ENCODE data around the gene KDM5C.

Gene KDM5C

DNA sequence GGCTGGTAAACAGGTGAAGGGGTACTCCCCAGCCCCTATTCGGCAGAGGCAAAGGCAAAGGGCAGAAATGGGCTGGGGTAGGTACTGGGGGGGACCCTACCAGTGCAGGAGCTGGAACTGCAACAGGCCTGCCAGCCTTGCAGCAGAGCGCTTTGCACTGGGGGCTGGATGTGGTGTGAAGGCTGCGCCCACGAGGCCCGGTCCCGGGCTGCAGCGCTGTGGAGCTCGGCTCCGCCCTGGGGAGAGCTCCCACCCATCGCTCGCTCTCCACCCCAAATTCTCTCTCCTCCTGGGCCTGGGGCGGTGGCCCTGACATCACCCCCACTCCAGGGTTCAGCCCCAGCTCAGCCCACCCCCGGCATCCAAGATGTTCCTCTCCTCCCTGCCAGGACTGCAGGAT lies 32.2 kb upstream of the KDM5C start:
- Histone ChIP-seq H3K14ac (ENCODE audit: low read length) (no peak overlapping the region), H3K4me2 (ENCODE audit: low read length) (no peak overlapping the region), H3K4me3 (ENCODE audit: low read depth, low read length) (no peak overlapping the region), H3K18ac (ENCODE audit: low read length) (no peak overlapping the region), H2BK12ac (ENCODE audit: low read length) (no peak overlapping the region), H2AFZ (ENCODE audit: insufficient read depth, low read length, poor library complexity) (no peak overlapping the region), H3K79me1 (ENCODE audit: low read length) (no peaks in the 10 kb centered on the region), H4K91ac (ENCODE audit: low read depth, low read length) (no peak overlapping the region), H3K79me2 (ENCODE audit: control insufficient read depth, insufficient read depth, low read length, poor library complexity) (no peaks in the 10 kb centered on the region), H2BK5ac (ENCODE audit: low read depth, low read length, poor library complexity) (no peak overlapping the region), H3K4ac (ENCODE audit: low read depth, low read length) (no peak overlapping the region), H2BK120ac (ENCODE audit: insufficient read depth, low read length, poor library complexity) (no peak overlapping the region), H2AK5ac (ENCODE audit: low read length) (no peak overlapping the region), H3K36me3 (ENCODE audit: control insufficient read depth in 1 of 2, insufficient read depth in 2 of 2, low read length in 2 of 2) (no peaks in the 10 kb centered on the region), H3K4me1 (ENCODE audit: control insufficient read depth in 1 of 2, insufficient read depth in 2 of 2, low read length in 2 of 2) (no peaks in the 10 kb centered on the region), H4K8ac (ENCODE audit: low read depth, low read length) (no peak overlapping the region), H3K27me3 (ENCODE audit: insufficient read depth, low read length) (no peaks in the 10 kb centered on the region), H3K23ac (ENCODE audit: low read length) (no peak overlapping the region), H4K12ac (ENCODE audit: low read depth, low read length) (no peak overlapping the region), H3K9me3 (ENCODE audit: insufficient read depth, low read depth, low read length) (no peaks in the 10 kb centered on the region), H3K27ac (ENCODE audit: low read depth, low read length) (no peak overlapping the region), H3K9ac (ENCODE audit: low read length) (no peak overlapping the region)
- no CpG with 5 or more reads among the region's 13 CpGs for WGBS (ENCODE audit: extremely low coverage, insufficient coverage, insufficient read length)
- no peak for DNase-seq

- H2BK5ac ChIP-seq (ENCODE audit: low read depth, low read length, poor library complexity), result no peak overlapping the region
- H3K4me1 ChIP-seq (ENCODE audit: control insufficient read depth in 1 of 2, insufficient read depth in 2 of 2, low read length in 2 of 2), result no peaks in the 10 kb centered on the region
- H3K9ac ChIP-seq (ENCODE audit: low read length), result no peak overlapping the region
- no peaks in the 10 kb centered on the region for H3K9me3 ChIP-seq (ENCODE audit: insufficient read depth, low read depth, low read length)
- no peak overlapping the region for H4K12ac ChIP-seq (ENCODE audit: low read depth, low read length)
- H4K91ac ChIP-seq (ENCODE audit: low read depth, low read length), result no peak overlapping the region
- no peak overlapping the region for H3K18ac ChIP-seq (ENCODE audit: low read length)
- no peak overlapping the region for H2BK12ac ChIP-seq (ENCODE audit: low read length)
- H2AK5ac ChIP-seq (ENCODE audit: low read length), result no peak overlapping the region
- DNase-seq, result no peak
- no peaks in the 10 kb centered on the region for H3K27me3 ChIP-seq (ENCODE audit: insufficient read depth, low read length)
- no peaks in the 10 kb centered on the region for H3K79me2 ChIP-seq (ENCODE audit: control insufficient read depth, insufficient read depth, low read length, poor library complexity)
- H4K8ac ChIP-seq (ENCODE audit: low read depth, low read length), result no peak overlapping the region
- H2BK120ac ChIP-seq (ENCODE audit: insufficient read depth, low read length, poor library complexity), result no peak overlapping the region
- no peak overlapping the region for H3K14ac ChIP-seq (ENCODE audit: low read length)
- no peak overlapping the region for H3K4me3 ChIP-seq (ENCODE audit: low read depth, low read length)
- no peaks in the 10 kb centered on the region for H3K79me1 ChIP-seq (ENCODE audit: low read length)
- H3K4ac ChIP-seq (ENCODE audit: low read depth, low read length), result no peak overlapping the region
- no peak overlapping the region for H3K27ac ChIP-seq (ENCODE audit: low read depth, low read length)
- WGBS (ENCODE audit: extremely low coverage, insufficient coverage, insufficient read length), result no CpG with 5 or more reads among the region's 17 CpGs
- no peak overlapping the region for H2AFZ ChIP-seq (ENCODE audit: insufficient read depth, low read length, poor library complexity)
- no peak overlapping the region for H3K4me2 ChIP-seq (ENCODE audit: low read length)
- no peak overlapping the region for H3K23ac ChIP-seq (ENCODE audit: low read length)
- H3K36me3 ChIP-seq (ENCODE audit: control insufficient read depth in 1 of 2, insufficient read depth in 2 of 2, low read length in 2 of 2), result no peaks in the 10 kb centered on the region
Observed at GRCh38 chrX:53256446-53257041, 31.5 kb upstream of the KDM5C start.

GRCh38 chrX:53255738-53256191 lies 30.8 kb upstream of the KDM5C start:
- Histone ChIP-seq H2BK5ac (ENCODE audit: low read depth, low read length, poor library complexity) (no peak overlapping the region), H3K4me1 (ENCODE audit: control insufficient read depth in 1 of 2, insufficient read depth in 2 of 2, low read length in 2 of 2) (no peaks in the 10 kb centered on the region), H3K9me3 (ENCODE audit: insufficient read depth, low read depth, low read length) (no peaks in the 10 kb centered on the region), H4K12ac (ENCODE audit: low read depth, low read length) (no peak overlapping the region), H4K8ac (ENCODE audit: low read depth, low read length) (no peak overlapping the region), H2BK12ac (ENCODE audit: low read length) (no peak overlapping the region), H4K91ac (ENCODE audit: low read depth, low read length) (no peak overlapping the region), H3K23ac (ENCODE audit: low read length) (no peak overlapping the region), H3K4me2 (ENCODE audit: low read length) (no peak overlapping the region), H2AK5ac (ENCODE audit: low read length) (no peak overlapping the region), H3K27me3 (ENCODE audit: insufficient read depth, low read length) (no peaks in the 10 kb centered on the region), H3K4ac (ENCODE audit: low read depth, low read length) (no peak overlapping the region), H3K36me3 (ENCODE audit: control insufficient read depth in 1 of 2, insufficient read depth in 2 of 2, low read length in 2 of 2) (no peaks in the 10 kb centered on the region), H2AFZ (ENCODE audit: insufficient read depth, low read length, poor library complexity) (no peak overlapping the region), H3K79me1 (ENCODE audit: low read length) (no peaks in the 10 kb centered on the region), H3K9ac (ENCODE audit: low read length) (no peak overlapping the region), H3K18ac (ENCODE audit: low read length) (no peak overlapping the region), H3K14ac (ENCODE audit: low read length) (no peak overlapping the region), H3K79me2 (ENCODE audit: control insufficient read depth, insufficient read depth, low read length, poor library complexity) (no peaks in the 10 kb centered on the region), H3K4me3 (ENCODE audit: low read depth, low read length) (no peak overlapping the region), H3K27ac (ENCODE audit: low read depth, low read length) (no peak overlapping the region), H2BK120ac (ENCODE audit: insufficient read depth, low read length, poor library complexity) (no peak overlapping the region)
- DNase-seq, result no peak
- no CpG with 5 or more reads among the region's 9 CpGs for WGBS (ENCODE audit: extremely low coverage, insufficient coverage, insufficient read length)

DNA sequence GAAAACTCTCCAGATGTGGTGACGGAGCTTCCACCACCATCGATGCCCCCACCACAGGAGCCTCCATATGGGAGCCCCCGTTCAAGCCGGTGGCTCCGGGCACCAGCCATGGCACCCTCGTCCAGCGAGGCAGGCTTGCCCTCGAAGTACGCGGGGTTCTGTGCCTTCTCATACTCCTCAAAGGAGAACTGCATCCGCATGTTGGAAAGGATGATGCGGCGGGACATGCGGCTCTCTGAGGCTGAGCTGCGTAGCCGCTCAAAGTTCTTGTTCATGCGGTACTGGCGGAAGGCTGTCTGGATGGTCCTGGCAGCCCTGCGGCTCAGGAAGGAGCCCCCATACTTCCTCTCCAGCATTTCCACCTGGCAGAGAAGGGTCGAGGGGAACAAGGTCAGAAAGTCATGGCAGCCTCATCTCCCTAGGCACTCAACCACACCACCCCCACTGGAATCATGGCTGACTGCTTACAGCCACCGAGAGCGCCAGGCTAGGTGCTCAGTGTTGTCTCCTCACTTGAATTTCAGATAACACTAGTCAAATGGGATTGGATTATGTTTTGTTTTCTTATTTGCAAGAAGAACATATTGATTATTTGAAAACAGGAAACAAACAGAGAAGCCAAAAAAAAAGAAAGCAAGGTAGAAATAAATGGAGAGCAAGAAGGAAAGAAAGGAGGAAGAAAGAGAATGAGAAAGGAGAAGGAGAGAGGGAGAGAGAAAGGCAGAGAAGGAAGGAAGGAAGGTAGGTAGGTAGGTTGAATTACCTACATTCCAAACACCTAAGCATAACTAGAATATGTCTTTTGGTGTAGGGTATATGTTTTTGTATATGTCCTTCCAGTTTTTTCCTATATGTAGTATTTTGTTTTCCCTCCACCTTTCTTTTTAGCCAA lies 29.8 kb upstream of the KDM5C start:
- no peak overlapping the region for H2BK5ac ChIP-seq (ENCODE audit: low read depth, low read length, poor library complexity)
- H4K91ac ChIP-seq (ENCODE audit: low read depth, low read length), result no peak overlapping the region
- H3K27me3 ChIP-seq (ENCODE audit: insufficient read depth, low read length), result no peaks in the 10 kb centered on the region
- no peaks in the 10 kb centered on the region for H3K36me3 ChIP-seq (ENCODE audit: control insufficient read depth in 1 of 2, insufficient read depth in 2 of 2, low read length in 2 of 2)
- no peaks in the 10 kb centered on the region for H3K79me2 ChIP-seq (ENCODE audit: control insufficient read depth, insufficient read depth, low read length, poor library complexity)
- H4K12ac ChIP-seq (ENCODE audit: low read depth, low read length), result no peak overlapping the region
- H4K8ac ChIP-seq (ENCODE audit: low read depth, low read length), result no peak overlapping the region
- H2AFZ ChIP-seq (ENCODE audit: insufficient read depth, low read length, poor library complexity), result no peak overlapping the region
- H3K27ac ChIP-seq (ENCODE audit: low read depth, low read length), result no peak overlapping the region
- no peak overlapping the region for H2AK5ac ChIP-seq (ENCODE audit: low read length)
- H2BK12ac ChIP-seq (ENCODE audit: low read length), result no peak overlapping the region
- no peak overlapping the region for H3K4me3 ChIP-seq (ENCODE audit: low read depth, low read length)
- H3K23ac ChIP-seq (ENCODE audit: low read length), result no peak overlapping the region
- H3K4me1 ChIP-seq (ENCODE audit: control insufficient read depth in 1 of 2, insufficient read depth in 2 of 2, low read length in 2 of 2), result peaks cover 0 to 4% of the 10 kb centered on the region in 2 experiments
- no peak overlapping the region for H3K9ac ChIP-seq (ENCODE audit: low read length)
- no peak overlapping the region for H3K14ac ChIP-seq (ENCODE audit: low read length)
- no peak for DNase-seq
- WGBS (ENCODE audit: extremely low coverage, insufficient coverage, insufficient read length), result no CpG with 5 or more reads among the region's 22 CpGs
- H3K4me2 ChIP-seq (ENCODE audit: low read length), result no peak overlapping the region
- no peak overlapping the region for H2BK120ac ChIP-seq (ENCODE audit: insufficient read depth, low read length, poor library complexity)
- no peak overlapping the region for H3K4ac ChIP-seq (ENCODE audit: low read depth, low read length)
- H3K18ac ChIP-seq (ENCODE audit: low read length), result no peak overlapping the region
- H3K79me1 ChIP-seq (ENCODE audit: low read length), result no peaks in the 10 kb centered on the region
- no peaks in the 10 kb centered on the region for H3K9me3 ChIP-seq (ENCODE audit: insufficient read depth, low read depth, low read length)

Data from trophoblast cell (in vitro differentiated cells and primary cell).